Right lobe of liver (tissue), 4 donors: Measurements from ENCODE around the gene LAS1L.

Source experiments
- CTCF ChIP-seq, 4 donors: fragments of 200-600 bp in 3 of 4; fragments of 450-650 bp in 1 of 4; IDR thresholded peaks; one replicate each; pipeline versions ENCODE4 v1.5.1 to v1.8.0; 2016 to 2022; ENCODE audit warnings: antibody characterized with exemption in 4 of 4, mild to moderate bottlenecking in 2 of 4
- POLR2A ChIP-seq: fragments of 450-650 bp; IDR thresholded peaks from one replicate; pipeline ENCODE4 v1.6.1; 2017; ENCODE audit warnings: antibody characterized with exemption, mild to moderate bottlenecking
- donor health status: DM: no; HTN: no; CAD: no.
- donor health status: DM: no; HTN: no; CAD: no.
- donor health status: DM: no; HTN: yes; CAD: no.

GRCh38 chrX:65551489-65552339 is 17.1 kb upstream of the LAS1L start:
- TF ChIP-seq CTCF (IDR thresholded peaks at IDR 0.05) = no peak
- no peak for TF ChIP-seq POLR2A
